ENCODE results near the gene NADSYN1. TPM values are rescaled to one million over a fixed set of nuclear protein-coding genes. Genes with fewer than 3 reads are reported as not detected.

Gene NADSYN1
- total RNA-seq, 1 donor from 2014 or later, result 45.1 TPM

DNA sequence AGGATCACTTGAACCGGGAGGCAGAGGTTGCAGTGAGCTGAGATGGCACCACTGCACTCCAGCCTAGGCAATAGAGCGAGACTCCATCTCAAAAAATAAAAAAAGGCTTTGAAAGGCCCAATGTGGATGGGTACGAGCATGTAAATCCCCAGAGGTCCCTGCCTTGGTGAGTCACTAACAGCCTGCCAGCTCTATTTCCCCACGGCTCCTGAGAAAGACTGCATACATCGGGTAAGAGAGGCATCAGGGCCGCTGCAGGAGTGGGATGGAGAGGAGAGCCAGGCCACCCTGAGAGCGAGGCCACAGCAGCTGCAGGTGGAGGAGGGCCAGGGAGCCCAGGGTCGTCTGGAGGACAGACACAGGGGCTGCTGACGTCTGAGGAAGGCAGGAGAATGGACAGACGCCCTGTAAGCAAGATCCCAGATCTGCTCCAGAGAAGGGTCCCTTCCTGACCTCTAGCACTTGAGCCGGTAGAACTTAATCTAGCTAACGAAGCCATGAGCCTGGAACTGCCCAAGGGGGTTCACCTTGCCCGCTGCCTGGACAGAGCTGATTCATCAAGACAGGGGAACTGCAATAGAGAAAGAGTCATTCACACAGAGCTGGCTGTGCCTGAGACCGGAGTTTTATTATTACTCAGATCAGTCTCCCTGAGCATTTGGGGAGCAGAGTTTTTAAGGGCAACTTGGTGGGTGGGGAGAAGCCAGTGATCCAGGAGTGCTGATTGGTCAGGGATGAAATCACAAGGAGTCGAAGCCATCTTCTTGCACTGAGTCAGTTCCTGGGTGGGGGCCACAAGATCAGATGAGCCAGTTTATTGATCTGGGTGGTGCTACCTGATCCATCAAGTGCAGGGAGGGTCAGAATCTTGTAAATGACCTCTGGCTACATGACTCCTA is 90.1 kb downstream of the NADSYN1 start:
- no peak for DNase-seq (ENCODE audit: low read depth, low spot score)
- Mint-ChIP-seq H3K36me3 (ENCODE audit: low read depth) (peaks cover 2% of the 10 kb centered on the region), H3K27ac (ENCODE audit: unreplicated experiment) (no peak overlapping the region), H3K4me1 (no peaks in the 10 kb centered on the region), H3K9me3 (peaks cover 6% of the 10 kb centered on the region), H3K27me3 (ENCODE audit: low read depth) (no peaks in the 10 kb centered on the region), H3K4me3 (no peak overlapping the region)
- TF ChIP-seq, protein P1, sequence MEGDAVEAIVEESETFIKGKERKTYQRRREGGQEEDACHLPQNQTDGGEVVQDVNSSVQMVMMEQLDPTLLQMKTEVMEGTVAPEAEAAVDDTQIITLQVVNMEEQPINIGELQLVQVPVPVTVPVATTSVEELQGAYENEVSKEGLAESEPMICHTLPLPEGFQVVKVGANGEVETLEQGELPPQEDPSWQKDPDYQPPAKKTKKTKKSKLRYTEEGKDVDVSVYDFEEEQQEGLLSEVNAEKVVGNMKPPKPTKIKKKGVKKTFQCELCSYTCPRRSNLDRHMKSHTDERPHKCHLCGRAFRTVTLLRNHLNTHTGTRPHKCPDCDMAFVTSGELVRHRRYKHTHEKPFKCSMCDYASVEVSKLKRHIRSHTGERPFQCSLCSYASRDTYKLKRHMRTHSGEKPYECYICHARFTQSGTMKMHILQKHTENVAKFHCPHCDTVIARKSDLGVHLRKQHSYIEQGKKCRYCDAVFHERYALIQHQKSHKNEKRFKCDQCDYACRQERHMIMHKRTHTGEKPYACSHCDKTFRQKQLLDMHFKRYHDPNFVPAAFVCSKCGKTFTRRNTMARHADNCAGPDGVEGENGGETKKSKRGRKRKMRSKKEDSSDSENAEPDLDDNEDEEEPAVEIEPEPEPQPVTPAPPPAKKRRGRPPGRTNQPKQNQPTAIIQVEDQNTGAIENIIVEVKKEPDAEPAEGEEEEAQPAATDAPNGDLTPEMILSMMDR (conservative IDR thresholded peaks at IDR 0.05), result no peak

DNA sequence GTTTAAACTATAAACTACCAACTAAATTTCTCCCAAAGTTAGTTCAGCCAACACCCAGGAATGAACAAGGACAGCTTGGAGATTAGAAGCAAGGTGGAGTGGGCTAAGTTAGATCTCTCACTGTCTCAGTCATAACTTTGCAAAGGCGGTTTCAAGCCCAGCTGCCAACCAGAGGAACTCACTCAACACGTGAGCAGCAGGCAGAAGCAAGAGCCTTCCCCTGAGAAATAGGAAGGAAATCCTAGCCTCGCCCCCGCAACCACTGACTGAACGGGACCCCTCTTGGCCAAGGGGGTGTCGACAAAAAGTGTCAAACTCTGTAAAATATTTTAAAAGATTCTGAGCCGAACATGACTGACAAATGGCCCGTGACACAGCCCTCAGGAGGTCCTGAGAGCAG is 90.9 kb downstream of the NADSYN1 start:
- H3K4me1 Mint-ChIP-seq, result no peaks in the 10 kb centered on the region

DNA sequence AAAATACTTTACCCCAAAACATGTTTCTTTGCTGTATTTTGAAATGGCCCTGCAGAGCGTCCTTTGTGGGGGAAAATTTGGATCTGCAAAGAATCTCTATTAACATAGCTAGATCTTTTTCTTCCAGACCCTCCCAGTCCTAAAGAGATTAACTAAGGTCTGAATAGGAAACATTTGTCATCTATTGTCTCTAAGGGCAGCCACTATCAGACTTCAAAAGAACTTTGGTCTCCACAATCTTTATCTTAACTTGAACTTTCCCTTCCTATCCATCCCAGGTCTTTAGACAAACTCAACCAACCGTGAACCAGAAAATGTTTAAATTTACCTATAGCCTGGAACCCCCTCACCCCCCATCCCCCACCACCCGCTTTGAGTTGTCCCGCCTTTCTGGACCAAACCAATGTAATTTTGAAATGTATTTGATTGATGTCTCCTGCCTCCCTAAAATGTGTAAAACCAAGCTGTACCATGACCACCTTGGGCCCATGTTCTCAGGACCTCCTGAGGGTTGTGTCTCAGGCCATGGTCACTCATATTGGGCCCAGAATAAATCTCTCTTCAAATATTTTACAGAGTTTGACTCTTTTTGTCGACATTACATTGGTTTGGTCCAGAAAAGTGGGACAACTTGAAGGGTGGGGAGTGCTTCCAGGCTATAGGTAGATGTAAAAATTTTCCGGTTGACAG is 91.7 kb downstream of the NADSYN1 start:
- Mint-ChIP-seq H3K27me3 (ENCODE audit: low read depth) (no peaks in the 10 kb centered on the region), H3K4me3 (no peak overlapping the region), H3K36me3 (ENCODE audit: low read depth) (peaks cover 2% of the 10 kb centered on the region), H3K9me3 (peaks cover 6% of the 10 kb centered on the region), H3K27ac (ENCODE audit: unreplicated experiment) (no peak overlapping the region), H3K4me1 (no peaks in the 10 kb centered on the region)
- no peak for DNase-seq (ENCODE audit: low read depth, low spot score)
- TF ChIP-seq, protein P1 (conservative IDR thresholded peaks at IDR 0.05), result no peak

More for the DNA sequence above, 90.9 kb downstream of the NADSYN1 start:
- Mint-ChIP-seq H3K4me3 (no peak overlapping the region), H3K27ac (ENCODE audit: unreplicated experiment) (no peak overlapping the region), H3K36me3 (ENCODE audit: low read depth) (peaks cover 2% of the 10 kb centered on the region), H3K27me3 (ENCODE audit: low read depth) (no peaks in the 10 kb centered on the region), H3K9me3 (peaks cover 6% of the 10 kb centered on the region)
- TF ChIP-seq, protein P1 (conservative IDR thresholded peaks at IDR 0.05), result no peak
- DNase-seq (ENCODE audit: low read depth, low spot score), result no peak

DNA sequence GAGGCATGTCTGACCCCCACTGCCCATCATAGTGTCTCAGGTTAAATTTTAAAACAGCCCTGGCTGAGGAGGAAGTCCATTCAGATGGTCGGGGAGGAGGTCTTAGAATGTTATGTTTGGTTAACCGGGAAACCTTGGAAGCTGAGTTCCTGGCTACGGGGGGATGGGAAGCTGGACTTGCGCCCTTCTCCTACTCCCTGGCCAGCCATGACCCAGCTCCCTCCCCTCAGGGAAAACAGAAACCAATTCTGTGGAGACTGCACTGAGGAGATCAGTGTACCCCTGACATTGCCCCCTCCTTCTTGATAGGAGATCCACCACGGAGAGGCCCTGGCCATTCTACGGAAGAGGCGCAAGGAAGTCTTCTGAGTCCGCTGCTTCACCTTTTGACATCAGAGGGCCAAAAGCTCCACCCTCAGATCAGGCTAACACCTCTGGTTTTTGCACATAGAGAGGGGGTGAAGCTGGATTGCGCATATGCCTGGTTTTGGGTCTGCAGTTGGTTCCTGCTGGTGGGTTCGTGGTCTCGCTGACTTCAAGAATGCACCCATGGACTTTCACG is 92.5 kb downstream of the NADSYN1 start:
- no peaks in the 10 kb centered on the region for H3K27me3 Mint-ChIP-seq (ENCODE audit: low read depth)
- H3K4me3 Mint-ChIP-seq, result no peak overlapping the region
- H3K9me3 Mint-ChIP-seq, result peaks cover 6% of the 10 kb centered on the region
- H3K4me1 Mint-ChIP-seq, result no peaks in the 10 kb centered on the region
- peaks cover 2% of the 10 kb centered on the region for H3K36me3 Mint-ChIP-seq (ENCODE audit: low read depth)
- no peak overlapping the region for H3K27ac Mint-ChIP-seq (ENCODE audit: unreplicated experiment)
- DNase-seq (ENCODE audit: low read depth, low spot score), result no peak
- TF ChIP-seq, protein P1 (conservative IDR thresholded peaks at IDR 0.05), result no peak

DNA sequence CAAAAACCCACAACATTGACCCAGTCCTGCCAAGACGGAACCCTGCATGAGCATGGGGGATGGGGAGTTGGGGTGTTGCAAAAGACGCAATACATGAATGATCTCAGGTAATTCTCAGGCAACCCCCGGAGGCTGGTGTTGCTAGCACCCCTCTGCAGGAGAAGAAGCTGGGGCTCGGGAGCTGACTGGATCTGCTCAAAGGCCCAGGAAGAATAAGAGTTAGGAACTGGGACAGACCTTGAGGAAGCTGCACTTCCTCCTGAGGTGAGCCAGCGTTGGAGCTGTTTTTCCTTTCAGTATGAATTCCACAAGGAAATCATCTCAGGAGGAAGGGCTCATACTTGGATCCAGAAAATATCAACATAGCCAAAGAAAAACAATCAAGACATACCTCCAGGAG is 95.1 kb downstream of the NADSYN1 start, which contains the start of gene KRTAP5-9:
TSS of gene KRTAP5-9 (plus strand) at position 301 of the 400 bp plus-strand sequence. CDS start 238 bp downstream, outside the sequence.
- H3K27me3 Mint-ChIP-seq (ENCODE audit: low read depth), result no peaks in the 10 kb centered on the region
- TF ChIP-seq, protein P1 (conservative IDR thresholded peaks at IDR 0.05), result no peak
- peaks cover 2% of the 10 kb centered on the region for H3K36me3 Mint-ChIP-seq (ENCODE audit: low read depth)
- H3K4me1 Mint-ChIP-seq, result no peaks in the 10 kb centered on the region
- H3K4me3 Mint-ChIP-seq, result no peak within 1 kb of the TSS
- peaks cover 6% of the 10 kb centered on the region for H3K9me3 Mint-ChIP-seq
- H3K27ac Mint-ChIP-seq (ENCODE audit: unreplicated experiment), result no peak within 1 kb of the TSS
- DNase-seq (ENCODE audit: low read depth, low spot score), result no peak
